Gastrocnemius medialis (tissue), 4 donors: ENCODE results near the gene GNG2. TPM values are rescaled to one million over a fixed set of nuclear protein-coding genes. Genes with fewer than 3 reads are reported as not detected.

Experiments
- ATAC-seq, 2 donors: fragments of 150-250 bp; one replicate each; pipeline ENCODE4 v1.9.1; 2016
- DNase-seq, 2 donors: peaks; one replicate each; pipeline ENCODE4 v3.0.0-alpha.2; 2019
- H3K27ac ChIP-seq, 4 donors: fragments of 200-600 bp; sonication (generic); 1 replicate in 1 of 4; 2 replicates in 3 of 4; pipeline ENCODE4 v1.5.1; 2016 to 2018; ENCODE audit warnings: mild to moderate bottlenecking in 2 of 4, moderate library complexity in 1 of 4
- H3K27me3 ChIP-seq, 3 donors: fragments of 200-600 bp; sonication (generic) in 2 of 3; 1 replicate in 1 of 3; 2 replicates in 2 of 3; pipeline versions ENCODE4 v1.5.1 to v1.6.0; 2016 to 2019; ENCODE audit warnings: mild to moderate bottlenecking in 1 of 3, moderate library complexity in 1 of 3
- H3K36me3 ChIP-seq, 2 donors: fragments of 200-600 bp; sonication (generic) in 1 of 2; one replicate each; pipeline ENCODE4 v1.5.1; 2017 to 2018
- H3K4me1 ChIP-seq, 2 donors: fragments of 200-600 bp; sonication (generic) in 1 of 2; one replicate each; pipeline ENCODE4 v1.5.1; 2016 to 2017; ENCODE audit warnings: mild to moderate bottlenecking in 2 of 2
- H3K4me3 ChIP-seq, 4 donors: fragments of 200-600 bp; sonication (generic) in 3 of 4; 1 replicate in 1 of 4; 2 replicates in 3 of 4; pipeline ENCODE4 v1.5.1; 2016 to 2019; ENCODE audit warnings: mild to moderate bottlenecking in 2 of 4
- H3K9me3 ChIP-seq, 3 donors: fragments of 200-600 bp; sonication (generic) in 2 of 3; 1 replicate in 1 of 3; 2 replicates in 2 of 3; pipeline ENCODE4 v1.5.1; 2016 to 2019
- POLR2A ChIP-seq, 2 donors: fragments of 450-650 bp; IDR thresholded peaks; one replicate each; pipeline ENCODE4 v1.6.1; 2017; ENCODE audit warnings: antibody characterized with exemption in 2 of 2, mild to moderate bottlenecking in 2 of 2, moderate library complexity in 2 of 2
- in situ Hi-C, 4 donors: fragments of 200-750 bp; cut with MboI; loops; one replicate each; pipeline versions ENCODE4 v1.15.0 to v1.8.0; 2017; ENCODE audit warnings: low sequenced_read_pairs in 4 of 4
- intact Hi-C: fragments of 100-400 bp; cut with DNase I; formaldehyde crosslinking; loops from one replicate; pipeline ENCODE4 v1.15.1; 2023; ENCODE audit warnings: low total_unique reads
- total RNA-seq, 4 donors: library from RNA; depleted of rRNA; stranded (reverse); fragments of >200 nt; gene quantifications; one replicate each; pipeline versions ENCODE4 v1.1.0 to v1.2.3, GENCODE V29; 2016
- TF ChIP-seq, protein P1 (sequence below), 5 experiments: fragments of 450-650 bp in 3 of 5; fragments of 200-600 bp in 2 of 5; sonication (generic) in 2 of 5; IDR thresholded peaks in 4 of 5; conservative IDR thresholded peaks in 1 of 5; 1 replicate in 4 of 5; 2 replicates in 1 of 5; pipeline ENCODE4 v1.5.1; 2016 to 2019; ENCODE audit warnings: antibody characterized with exemption in 5 of 5, mild to moderate bottlenecking in 3 of 5, moderate library complexity in 3 of 5

Gene GNG2
- total RNA-seq, 4 donors from 2014 or later: 0.41 to 4.9 (median 2.2) TPM

DNA sequence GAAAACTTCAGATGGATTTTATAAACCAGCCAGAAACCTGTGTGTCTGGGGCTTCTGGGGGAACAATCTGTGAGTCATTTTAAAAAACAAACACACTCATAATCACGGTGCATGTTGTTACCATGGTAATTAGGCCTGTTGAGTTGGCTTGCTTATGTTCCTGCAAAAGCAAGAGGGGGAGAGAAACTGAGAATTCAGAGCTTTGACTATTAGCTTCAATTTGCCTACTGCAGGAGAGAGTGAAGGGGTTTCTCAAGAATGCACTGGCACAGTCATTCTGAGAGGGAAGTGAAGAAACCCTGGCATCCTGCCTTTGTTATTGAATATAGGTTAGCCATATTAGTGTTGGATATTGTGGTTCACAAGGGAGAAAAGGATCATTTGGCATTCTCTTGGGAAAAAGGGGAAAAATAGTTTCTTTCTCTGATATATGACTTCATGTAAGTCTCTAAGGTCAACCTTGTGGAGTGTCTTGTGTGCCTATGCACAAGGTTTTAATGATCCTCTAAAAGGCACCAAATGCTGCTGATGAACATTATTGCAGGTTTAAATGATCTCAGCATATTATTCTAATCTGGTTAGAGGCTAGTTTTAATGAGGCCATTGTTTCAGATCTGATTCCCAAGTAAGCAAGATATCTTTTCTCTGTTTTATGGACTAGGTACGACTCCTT lies 12.9 kb downstream of the GNG2 start:
- no peak for TF ChIP-seq POLR2A (IDR thresholded peaks at IDR 0.05)
- TF ChIP-seq, protein P1, sequence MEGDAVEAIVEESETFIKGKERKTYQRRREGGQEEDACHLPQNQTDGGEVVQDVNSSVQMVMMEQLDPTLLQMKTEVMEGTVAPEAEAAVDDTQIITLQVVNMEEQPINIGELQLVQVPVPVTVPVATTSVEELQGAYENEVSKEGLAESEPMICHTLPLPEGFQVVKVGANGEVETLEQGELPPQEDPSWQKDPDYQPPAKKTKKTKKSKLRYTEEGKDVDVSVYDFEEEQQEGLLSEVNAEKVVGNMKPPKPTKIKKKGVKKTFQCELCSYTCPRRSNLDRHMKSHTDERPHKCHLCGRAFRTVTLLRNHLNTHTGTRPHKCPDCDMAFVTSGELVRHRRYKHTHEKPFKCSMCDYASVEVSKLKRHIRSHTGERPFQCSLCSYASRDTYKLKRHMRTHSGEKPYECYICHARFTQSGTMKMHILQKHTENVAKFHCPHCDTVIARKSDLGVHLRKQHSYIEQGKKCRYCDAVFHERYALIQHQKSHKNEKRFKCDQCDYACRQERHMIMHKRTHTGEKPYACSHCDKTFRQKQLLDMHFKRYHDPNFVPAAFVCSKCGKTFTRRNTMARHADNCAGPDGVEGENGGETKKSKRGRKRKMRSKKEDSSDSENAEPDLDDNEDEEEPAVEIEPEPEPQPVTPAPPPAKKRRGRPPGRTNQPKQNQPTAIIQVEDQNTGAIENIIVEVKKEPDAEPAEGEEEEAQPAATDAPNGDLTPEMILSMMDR (IDR thresholded peaks at IDR 0.05 in 4 of 5, conservative IDR thresholded peaks at IDR 0.05 in 1 of 5): no peak
- peaks cover 0 to 3% of the 10 kb centered on the region in 2 donors for H3K4me1 ChIP-seq
- H3K9me3 ChIP-seq: no peaks in the 10 kb centered on the region
- DNase-seq (no peak), ATAC-seq (peak; percentile 30 to 39)
- H3K36me3 ChIP-seq: no peaks in the 10 kb centered on the region
- no peaks in the 10 kb centered on the region for H3K27me3 ChIP-seq
- in situ Hi-C loops: no loop called here
- H3K27ac ChIP-seq: no peak overlapping the region
- H3K4me3 ChIP-seq: no peak overlapping the region
- intact Hi-C loops: no loop called here

DNA sequence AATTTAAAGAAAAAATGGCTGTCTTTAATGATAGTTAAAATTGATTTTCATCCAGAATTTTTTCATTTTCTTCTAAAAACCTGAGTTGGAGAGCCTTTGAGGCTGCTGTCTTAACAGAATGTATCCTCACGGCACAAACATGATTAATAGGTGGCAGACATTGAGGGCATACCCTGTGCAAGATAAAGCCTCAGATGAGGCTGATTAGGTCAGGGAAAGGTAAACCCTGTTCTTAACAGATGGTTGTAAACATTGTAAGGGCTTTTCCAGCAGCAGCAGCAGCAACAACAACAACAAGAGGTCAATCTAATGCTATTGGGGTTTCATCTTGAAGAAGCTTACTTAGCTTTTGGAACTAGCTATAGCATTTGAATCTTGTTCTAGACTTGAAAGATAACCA lies 17.4 kb downstream of the GNG2 start:
- DNase-seq (no peak), ATAC-seq (no peak)
- Histone ChIP-seq H3K4me1 (peaks cover 0 to 2% of the 10 kb centered on the region in 2 donors), H3K36me3 (no peaks in the 10 kb centered on the region), H3K27me3 (no peaks in the 10 kb centered on the region), H3K27ac (no peak overlapping the region), H3K4me3 (no peak overlapping the region), H3K9me3 (no peaks in the 10 kb centered on the region)
- no peak for TF ChIP-seq POLR2A (IDR thresholded peaks at IDR 0.05)
- TF ChIP-seq, protein P1 (IDR thresholded peaks at IDR 0.05 in 4 of 5, conservative IDR thresholded peaks at IDR 0.05 in 1 of 5): no peak
- intact Hi-C loops: no loop called here
- in situ Hi-C loops: no loop called here

DNA sequence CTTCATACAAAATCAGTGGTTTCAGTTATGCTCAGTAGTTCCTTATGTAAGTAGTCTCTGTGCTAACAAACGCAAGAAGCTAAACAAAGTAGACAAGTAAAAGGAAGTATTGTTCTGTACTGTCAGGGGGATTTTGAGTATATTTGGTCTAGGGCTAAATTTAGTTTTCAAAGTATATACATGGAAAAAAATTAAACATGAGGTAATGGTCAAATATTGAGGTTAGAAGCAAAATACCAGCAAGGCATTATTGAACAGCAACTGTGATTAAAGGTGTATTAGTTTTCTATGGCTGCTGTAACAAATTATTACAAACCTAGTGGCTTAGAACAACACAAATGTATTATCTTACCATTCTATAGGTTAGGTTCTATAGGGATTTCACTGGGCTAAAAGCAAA lies 18.8 kb downstream of the GNG2 start:
- Histone ChIP-seq H3K36me3 (no peaks in the 10 kb centered on the region), H3K27ac (no peak overlapping the region), H3K4me1 (no peaks in the 10 kb centered on the region), H3K4me3 (no peak overlapping the region), H3K27me3 (no peaks in the 10 kb centered on the region), H3K9me3 (no peaks in the 10 kb centered on the region)
- TF ChIP-seq POLR2A (IDR thresholded peaks at IDR 0.05): no peak
- TF ChIP-seq, protein P1 (IDR thresholded peaks at IDR 0.05 in 4 of 5, conservative IDR thresholded peaks at IDR 0.05 in 1 of 5): no peak
- intact Hi-C loops (no loop called here), in situ Hi-C loops (no loop called here)
- ATAC-seq (no peak), DNase-seq (no peak)

DNA sequence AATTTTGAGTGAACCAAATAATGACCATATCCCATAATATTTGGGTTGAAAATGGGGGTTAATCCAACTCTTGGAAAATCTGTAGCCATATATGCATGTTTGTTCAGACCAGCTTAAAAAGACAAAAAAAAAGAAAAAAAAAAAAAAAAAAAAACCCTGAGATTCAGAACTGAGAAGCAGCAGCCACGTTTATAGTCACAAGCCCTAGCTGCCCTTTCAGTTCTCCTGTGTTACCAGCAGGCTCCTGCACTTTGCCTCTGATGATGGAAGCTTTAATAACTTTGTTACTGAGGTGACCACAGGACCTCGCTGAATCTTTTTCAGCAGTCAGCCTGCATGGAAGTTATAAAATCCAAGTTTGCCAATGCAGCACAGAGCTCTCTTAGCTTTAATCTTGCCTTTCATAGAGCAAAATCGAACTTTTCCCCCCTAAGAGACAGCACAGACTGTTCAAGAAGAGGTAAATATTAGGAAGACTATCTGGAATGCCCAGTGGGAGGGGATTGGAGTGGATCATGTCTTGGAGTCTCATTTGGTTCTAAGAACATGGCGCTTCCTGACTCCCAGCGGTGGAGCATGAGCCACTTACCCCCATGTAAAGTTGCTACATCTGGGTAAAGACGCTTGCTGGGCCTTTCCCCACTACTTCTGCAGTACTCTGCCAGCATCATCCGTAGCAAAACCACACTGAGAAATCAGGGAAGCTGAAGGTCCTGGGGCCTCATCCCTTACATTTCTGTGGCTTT lies 20.6 kb downstream of the GNG2 start:
- H3K27me3 ChIP-seq: no peaks in the 10 kb centered on the region
- ATAC-seq (no peak), DNase-seq (peak in 1 of 2 donors; percentile 17)
- no peaks in the 10 kb centered on the region for H3K9me3 ChIP-seq
- no peaks in the 10 kb centered on the region for H3K4me1 ChIP-seq
- peak overlapping the region in 3 of 4 donors; percentile 27 to 42 (median 30) for H3K27ac ChIP-seq
- in situ Hi-C loops (no loop called here), intact Hi-C loops (no loop called here)
- H3K36me3 ChIP-seq: no peaks in the 10 kb centered on the region
- H3K4me3 ChIP-seq: no peak overlapping the region
- TF ChIP-seq, protein P1 (IDR thresholded peaks at IDR 0.05 in 4 of 5, conservative IDR thresholded peaks at IDR 0.05 in 1 of 5): no peak
- TF ChIP-seq POLR2A (IDR thresholded peaks at IDR 0.05): no peak
